GM21619 (cell line): ENCODE data around the gene STRN.
"Not testable (repeated sequence)": the region's sequence is repeated elsewhere in the genome, so short reads cannot be mapped to it uniquely, and the experiment has no call there.

ENCODE experiments used
- ATAC-seq: cut with Tn5 transposase; IDR thresholded peaks from one replicate; pipeline ENCODE4 v1.9.1; 2021; ENCODE audit not compliant: unreplicated experiment

Gene STRN

DNA sequence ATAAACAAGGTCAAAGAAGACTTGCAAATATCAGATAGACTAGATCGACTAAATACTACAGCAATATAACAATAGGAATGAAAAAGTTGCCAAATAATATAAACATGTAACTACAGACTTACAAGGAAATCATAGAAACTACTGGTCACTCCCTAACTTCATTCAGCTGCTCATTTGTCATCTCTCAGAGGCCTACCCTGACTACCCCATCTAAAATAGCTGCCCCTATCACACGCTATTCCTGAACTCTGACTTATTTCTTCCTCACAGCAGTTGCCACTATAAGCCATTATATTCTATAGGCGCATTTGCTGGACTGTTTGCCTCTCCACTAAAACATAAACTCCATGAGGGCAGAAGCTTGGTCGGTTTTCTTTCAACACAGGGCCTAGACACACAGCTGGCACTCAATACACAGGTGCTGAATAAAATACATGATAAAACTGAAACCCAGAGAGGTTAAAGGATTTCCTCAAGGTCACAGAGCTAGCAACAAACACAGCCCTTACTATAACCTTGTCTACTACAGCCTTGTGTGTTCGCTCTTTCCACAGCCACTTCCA is 1.8 kb downstream of the STRN start:
- ATAC-seq: no peak

DNA sequence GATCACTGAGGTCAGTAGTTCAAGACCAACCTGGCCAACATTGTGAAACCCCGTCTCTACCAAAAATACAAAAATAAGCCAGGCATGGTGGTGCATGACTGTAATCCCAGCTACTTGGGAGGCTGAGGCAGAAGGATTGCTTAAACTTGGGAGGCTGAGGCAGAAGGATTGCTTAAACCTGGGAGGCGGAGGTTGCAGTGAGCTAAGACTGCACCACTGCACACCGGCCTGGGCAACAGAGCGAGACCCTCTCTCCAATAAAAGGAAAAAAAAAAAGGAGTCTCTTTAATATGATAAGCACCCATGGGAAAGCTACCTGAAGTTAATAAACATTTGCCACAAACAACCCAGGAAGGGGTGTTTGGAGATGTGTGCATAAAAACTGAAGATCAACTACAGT is 2.6 kb downstream of the STRN start:
- ATAC-seq: no peak

DNA sequence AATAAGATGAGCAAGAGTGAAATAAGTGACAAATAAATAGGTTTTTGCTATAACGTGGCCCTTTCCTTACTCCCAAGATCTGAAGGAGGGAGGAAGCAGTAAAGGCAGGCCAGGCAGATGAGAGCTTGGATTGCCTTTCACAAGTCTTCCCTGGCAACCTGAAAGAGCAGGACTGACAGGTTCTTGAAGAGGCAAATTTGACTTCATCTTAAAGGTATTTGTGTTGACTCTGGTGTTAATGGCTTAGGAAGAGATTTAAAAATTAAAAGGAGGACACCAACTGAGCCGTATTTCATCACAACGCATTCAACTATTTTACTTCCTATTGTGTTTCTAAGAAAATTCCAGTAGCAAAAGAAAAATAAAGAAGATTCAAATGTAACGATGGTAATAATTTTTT is 3.2 kb downstream of the STRN start:
- no peak for ATAC-seq

DNA sequence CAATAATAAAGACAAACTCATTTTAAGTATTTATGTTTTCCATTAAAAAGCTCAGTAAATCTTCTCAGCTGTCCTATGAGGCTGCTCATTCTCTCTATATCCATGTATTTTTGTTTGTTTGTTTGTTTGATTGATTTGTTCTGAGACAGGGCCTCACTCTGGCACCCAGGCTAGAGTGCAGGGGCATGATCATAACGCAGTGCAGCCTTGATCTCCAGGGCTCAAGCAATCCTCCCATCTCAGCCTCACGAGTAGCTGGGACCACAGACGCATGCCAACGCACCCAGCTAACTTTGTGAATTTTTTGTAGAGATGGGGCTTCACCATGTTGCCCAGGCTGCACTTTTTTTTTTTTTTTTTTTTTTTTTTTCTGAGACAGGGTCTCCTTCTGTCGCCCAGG is 5.6 kb downstream of the STRN start:
- no peak for ATAC-seq

DNA sequence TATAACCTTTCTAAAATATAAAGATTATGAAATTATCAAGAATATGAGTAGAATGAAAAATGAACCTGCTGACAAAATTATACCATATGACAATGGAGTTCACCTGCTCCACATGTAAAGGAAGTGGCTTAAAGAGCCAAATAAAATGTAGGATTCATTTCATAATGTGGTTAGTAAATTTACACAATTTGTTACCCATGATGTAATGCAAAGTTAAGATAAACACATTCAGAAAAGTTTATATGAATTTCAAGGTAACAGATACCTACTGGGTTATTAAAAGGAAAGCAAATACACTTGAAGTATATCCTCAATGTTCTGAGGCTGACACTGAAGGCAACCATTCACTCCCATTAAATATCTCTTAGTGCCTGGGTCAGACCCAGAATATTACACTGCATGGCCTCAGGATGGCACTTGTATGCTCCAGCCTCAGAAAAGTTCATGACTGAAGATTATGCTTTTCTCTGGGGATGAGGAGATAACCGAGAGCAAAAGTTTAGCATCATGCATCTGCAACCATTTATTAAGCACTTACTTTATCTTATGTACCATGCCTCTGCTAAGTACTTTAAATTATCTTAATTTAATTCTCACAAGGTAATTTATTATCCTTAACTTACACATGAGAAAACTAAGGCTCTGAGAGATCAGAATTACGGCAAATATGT is 6.2 kb downstream of the STRN start:
- no peak for ATAC-seq

DNA sequence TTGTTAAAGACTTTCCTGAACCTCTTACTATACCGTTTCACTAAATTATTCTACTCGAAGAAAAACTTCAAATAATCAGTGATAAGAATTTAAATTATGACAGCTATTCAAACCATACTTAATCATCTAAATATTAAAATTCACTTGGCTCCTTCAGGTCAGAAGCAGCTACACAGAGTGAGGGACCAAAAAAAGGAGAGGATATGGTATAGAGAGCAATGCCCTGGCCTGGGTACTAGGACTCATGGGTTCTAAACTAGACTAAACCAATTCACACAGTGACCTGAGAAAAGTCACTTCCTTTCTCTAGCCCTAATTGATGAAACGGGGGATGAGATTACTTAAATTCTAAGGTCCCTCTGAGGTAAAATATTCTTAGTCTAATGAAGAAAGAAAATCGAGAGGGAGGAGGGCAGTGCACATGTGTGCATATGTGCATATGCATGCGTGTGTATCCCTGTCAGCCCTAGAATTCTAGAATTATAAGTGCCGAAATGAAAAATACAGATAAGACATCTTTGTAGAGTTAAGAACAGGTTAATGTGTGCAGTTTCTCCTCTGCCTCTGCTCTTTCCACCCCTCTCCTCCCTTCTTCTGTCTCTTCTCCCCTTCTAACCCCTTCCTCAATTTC is 11.2 kb downstream of the STRN start:
- no peak for ATAC-seq

DNA sequence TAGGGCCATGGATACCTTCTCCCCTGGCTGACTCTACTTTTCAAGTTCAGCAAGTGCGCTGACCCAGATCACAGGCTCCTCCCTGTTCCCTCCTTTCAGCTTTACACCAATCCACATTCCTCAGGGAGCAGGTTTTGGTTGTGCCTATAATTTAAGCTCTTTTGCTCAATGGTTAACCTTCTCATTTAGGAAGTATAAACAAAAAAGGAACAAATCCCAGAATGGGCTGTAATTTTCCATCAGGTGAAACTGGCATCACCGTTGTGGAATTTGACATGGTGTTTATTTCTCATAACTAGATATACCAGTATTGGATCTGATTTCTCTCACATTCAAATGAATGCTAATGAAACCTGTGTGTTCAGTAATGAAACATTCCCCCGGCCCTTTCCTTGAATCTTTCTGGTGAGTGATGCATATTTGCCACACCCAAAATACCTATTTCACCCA is 13.6 kb downstream of the STRN start:
- ATAC-seq: no peak

DNA sequence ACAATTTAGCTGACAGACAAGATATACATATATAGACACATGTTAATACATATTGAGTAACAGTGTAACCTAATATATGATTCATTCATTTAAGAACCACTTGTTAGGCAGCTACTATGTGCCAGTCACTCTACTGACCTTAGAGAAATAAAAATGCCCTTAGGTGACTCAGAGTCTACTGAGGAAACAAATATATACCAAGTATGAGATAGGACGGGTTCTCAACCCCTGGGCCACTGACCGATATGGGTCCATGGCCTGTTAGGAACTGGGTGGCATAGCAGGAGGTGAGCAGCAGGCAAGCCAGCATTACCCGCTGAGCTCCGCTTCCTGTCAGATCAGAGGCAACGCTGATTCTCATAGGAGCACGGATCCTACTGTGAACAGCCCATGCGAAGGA is 14.8 kb downstream of the STRN start:
- no peak for ATAC-seq

DNA sequence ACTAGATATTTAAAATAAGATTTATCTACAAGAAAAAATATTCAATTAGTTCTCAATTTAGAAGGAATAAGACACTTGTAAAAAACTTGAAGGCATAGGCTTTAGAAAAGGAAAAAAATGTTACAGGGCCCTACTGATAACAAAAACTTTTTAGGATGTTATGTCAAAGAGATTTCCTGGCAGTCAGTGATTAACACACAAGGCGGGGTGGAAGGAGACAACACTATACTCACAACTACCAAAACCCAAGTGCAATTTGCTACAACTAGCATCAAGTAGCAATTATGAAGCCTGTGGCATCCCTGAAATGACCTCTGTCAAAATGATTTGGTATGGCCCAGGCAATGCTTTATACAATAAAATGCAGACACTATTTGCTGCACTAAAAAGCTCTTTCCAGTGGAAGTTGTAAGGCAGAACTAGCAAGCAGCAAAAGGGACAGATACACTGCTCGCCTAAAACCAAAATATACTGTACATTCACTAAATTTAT is 15.3 kb downstream of the STRN start:
- ATAC-seq: no peak

DNA sequence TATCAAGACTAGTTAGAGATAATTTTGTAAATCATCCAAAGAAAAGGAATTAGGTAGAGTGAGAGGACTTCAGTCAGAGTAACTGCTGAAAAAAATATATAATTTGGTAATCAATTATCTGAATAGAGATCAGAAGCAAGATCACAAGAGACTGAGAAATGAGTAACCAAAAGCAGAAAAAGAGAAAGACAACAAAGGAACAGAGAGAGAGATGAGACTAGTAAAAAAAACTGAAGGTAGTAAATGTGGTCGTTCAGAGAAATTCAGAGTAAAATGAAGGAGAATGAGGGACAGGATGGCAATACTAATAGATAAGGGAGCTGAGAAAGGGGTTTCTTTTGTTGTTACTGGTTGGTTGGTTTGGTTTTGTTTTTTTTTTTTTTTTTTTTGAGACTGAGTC is 16.5 kb downstream of the STRN start:
- no peak for ATAC-seq

DNA sequence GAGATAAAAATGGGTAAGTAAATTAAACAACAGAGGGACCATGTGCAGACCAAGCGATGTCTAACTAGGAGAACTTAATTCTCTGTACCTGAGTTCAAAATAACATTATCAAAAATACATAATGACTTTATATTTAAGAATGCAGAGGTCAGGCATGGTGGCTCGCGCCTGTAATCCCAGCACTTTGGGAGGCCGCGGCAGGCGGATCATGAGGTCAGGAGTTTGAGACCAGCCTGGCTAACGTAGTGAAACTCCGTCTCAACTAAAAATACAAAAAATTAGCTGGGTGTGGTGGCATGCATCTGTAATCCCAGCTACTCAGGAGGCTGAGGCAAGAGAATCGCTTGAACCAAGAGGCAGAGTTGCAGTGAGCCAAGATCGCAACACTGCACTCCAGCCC is 21.1 kb downstream of the STRN start:
- ATAC-seq: not testable (repeated sequence)

DNA sequence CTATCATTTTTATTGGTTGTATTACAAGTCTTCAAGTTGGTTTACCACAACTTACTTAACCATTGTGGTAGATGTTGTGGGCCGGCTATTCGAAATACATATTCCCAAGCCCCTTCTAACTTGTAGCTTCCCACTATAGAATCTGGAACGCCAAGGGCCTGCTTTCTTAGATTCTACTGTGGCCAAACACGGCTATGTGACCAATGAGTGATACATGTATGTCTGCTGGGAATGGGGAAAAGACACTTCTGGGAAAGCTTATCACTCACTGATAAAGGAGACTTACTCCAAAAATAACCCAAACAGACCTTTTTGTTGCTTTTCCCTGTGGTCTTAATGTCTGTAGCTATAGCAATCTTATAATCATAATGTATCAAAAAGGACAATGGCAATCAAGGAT is 24.5 kb downstream of the STRN start:
- no peak for ATAC-seq

DNA sequence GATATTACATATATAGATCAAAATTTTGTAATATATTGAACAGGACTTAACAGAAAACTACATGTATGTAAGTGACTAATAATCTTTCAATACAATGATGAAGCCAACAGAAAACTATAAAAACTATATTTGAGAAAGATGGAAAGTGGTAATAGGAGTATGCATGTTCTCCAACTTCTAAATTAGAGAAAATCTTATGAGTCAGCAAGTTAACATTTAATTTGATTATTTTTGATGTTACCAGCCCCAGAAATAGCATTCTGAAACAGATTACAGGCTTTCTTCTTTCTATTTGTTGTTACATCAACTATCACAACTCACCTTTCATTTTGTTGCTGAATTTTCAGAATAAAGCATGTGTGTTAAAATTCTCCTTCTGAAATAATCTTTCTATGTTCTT is 29.8 kb downstream of the STRN start:
- not testable (repeated sequence) for ATAC-seq

DNA sequence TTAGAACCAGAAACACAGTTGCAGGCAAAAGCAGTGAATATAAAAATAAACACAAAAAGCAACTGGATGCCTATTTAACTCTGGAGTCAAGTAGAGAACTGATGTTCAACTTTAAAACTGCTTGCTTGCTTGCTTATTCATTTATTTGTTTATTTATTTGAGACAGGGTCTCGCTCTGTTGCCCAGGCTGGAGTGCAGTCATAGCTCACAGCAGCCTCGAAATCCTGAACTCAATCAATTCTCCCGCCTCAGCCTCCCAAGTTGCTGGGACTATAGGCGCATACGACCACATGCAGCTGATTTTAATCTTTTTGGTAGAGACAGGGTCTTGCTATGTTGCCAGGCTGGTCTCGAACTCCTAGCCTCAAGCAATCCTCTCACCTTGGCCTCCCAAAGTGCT is 34.6 kb downstream of the STRN start:
- not testable (repeated sequence) for ATAC-seq

DNA sequence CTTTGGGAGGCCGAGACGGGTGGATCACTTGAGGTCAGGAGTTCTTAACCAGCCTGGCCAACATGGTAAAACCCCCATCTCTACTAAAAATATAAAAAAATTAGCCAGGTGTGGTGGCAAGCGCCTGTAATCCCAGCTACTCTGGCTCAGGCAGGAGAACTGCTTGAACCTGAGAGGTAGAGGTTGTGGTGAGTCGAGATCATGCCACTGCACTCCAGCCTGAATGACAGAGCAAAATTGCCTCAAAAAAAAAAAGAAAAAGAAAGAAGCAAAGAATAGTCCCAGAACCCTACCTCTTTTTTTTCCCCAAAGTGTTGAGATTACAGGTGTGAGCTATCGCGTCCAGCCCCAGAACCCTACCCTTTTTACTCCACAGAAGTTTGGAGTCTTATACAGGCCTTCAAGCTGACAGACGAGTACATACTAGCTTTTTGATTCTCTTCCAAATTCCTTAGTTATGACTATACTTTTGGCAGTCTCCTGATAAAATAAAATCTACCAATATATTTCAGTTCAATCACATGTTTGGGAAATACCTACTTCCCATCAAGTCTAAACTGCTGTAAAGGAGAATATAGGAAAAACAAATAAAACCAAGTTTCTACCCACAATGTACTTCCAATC is 35.4 kb downstream of the STRN start:
- ATAC-seq: not testable (repeated sequence)

DNA sequence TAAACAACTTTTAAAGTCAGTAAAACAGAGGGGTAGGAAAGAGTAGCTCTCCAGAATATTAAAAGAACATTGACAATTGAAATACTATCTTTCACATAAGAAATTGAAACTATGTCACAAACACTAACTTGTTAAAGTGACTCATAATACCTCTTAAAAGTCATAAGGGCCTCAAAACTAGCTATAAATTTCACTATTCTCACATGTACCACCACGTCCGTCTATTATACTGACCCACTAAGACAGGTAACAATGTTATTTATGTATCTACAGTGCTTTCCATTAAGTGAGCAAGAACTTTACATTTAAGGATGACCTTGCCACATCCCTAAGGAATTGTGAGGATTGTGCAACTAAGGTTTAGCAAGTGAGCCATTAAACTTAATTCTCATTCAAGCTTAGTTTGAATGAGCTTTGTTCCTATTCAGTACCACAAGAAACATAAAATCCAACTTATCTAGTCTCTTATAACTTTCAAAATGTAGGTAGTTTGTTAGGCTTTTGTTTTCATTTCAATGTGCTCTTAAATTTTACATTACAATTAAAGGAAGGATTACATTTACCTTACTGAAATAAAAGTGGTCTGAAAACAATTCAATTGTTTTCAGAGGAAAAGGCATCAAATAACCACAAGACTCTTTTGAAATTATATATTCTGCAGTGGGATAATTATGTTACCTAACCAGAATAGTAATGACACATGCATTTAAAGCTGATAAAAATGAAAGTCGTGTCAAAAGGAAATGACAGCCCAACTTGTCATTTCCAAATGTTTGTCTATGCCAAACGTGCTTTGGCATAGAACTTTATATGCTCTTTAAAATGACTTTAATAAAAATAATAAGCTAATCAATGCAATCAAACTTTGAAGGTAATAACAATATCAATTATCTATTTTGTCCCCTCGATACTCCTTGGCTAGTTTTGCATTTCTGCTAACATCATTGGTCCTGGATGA is 39.9 kb downstream of the STRN start:
- not testable (repeated sequence) for ATAC-seq

DNA sequence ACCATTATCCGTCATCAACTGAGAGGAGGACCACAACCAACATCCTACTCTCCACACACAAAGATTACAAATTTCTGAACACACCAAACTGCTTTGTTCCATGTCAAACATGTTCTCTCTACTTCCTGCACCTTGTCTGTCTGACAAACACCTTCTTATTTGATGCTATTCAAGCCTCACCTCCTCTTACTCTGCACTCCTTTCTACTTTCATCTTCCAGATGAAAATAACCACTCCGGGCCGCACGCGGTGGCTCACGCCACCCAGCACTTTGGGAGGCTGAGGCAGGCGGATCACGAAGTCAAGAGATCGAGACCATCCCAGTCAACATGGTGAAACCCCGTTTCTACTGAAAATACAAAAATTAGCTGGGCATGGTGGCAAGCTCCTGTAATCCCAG is 43.7 kb downstream of the STRN start:
- ATAC-seq: not testable (repeated sequence)

DNA sequence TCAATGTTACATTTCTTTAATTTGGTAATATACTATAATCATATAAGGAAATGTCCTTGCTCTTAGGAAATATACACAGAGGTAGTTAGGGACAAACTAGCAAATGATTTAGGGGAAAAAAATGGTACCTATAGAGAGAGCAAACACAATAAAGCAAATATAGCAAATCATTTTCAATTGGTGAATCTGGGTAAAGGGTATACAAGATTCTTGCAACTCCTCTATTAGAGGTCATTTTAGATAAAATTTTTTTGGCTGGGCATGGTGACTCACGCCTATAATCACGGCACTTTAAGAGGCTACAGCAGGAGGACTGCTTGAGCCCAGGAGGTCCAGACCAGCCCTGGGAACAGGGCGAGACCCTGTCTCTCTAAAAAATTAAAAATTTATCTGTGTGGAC is 44.4 kb downstream of the STRN start:
- ATAC-seq: no peak

DNA sequence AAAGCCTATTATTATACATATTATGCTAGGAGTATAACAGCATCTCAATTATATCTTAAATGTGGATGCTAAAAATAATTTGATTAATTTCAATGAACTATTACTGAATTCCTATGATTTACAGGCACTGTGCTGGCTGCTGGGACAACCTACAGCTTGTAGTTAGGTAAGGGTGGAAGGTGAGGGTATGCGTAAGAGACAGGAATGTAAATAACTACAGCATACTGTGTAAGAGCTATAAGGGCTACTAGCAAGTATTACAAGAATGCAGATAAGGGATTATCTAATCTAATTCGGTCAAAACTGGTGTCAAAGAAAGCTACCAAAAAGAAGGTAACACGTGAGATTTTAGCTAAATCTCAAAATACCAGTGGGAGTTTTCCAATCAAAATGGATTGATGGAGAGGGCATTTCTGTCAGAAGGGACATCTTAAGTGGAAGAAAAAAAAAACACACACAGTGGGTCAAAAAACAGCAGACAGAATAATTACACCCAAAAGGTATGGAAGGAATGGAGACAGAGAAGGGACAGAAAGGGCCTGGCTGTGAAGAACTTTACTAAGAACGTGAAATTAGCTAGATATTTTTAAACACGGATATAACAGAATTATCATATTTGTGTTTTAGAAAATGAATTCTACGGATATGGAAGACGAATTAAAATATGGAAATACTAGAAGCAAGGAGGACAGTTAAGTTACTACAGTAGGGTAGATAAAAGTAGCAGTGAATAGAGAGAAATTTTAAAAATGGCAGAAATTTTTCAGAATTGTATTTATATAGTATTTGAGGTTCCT is 47.1 kb downstream of the STRN start:
- ATAC-seq: no peak

DNA sequence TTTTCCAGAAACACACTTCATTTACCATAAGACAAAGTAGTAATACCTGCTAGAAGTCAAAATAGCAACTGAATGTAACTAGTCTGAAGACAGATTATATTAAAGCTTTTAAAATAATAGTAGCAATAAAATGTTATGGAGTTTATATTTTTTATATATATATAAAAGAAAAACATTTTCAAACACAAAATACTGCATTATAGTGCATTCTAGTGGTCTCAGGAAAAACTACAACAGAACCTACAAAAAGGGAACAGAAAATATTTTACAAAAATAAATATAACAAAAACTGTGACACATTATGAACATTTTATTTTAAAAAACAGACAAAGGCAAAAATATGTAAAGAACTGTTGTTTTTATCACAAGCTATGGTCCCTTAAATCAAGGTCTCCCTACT is 48.0 kb downstream of the STRN start:
- no peak for ATAC-seq
